Stimulated activated CD4-positive, alpha-beta T cell treated with anti-CD3 and anti-CD28 coated beads, Interleukin-1b, Interleukin-23, amount 100 ng/mL, for 1 hour (primary cell): ENCODE data around the gene CKAP2L.

Experiments
- DNase-seq, 2 donors: peaks; one replicate each; pipeline ENCODE4 v3.0.0-alpha.2; 2020; ENCODE audit warnings: low read depth in 2 of 2

CKAP2L gene

GRCh38 chr2:112791693-112792230, 27.4 kb upstream of the CKAP2L start:
- no peak for DNase-seq

- DNase-seq, result no peak
These were observed 26.6 kb upstream of the CKAP2L start for GRCh38 chr2:112791019-112791418.

GRCh38 chr2:112790305-112790704, 25.9 kb upstream of the CKAP2L start:
- no peak for DNase-seq

GRCh38 chr2:112789186-112789585, 24.8 kb upstream of the CKAP2L start:
- no peak for DNase-seq

- DNase-seq, result no peak
These were observed 24.2 kb upstream of the CKAP2L start for GRCh38 chr2:112788653-112789052.

- DNase-seq, result no peak
These were observed 23.5 kb upstream of the CKAP2L start for GRCh38 chr2:112787729-112788393.

- no peak for DNase-seq
These were observed 22.9 kb upstream of the CKAP2L start for GRCh38 chr2:112787294-112787693.

- no peak for DNase-seq
These were observed 20.1 kb upstream of the CKAP2L start, which contains the start of gene IL1A for GRCh38 chr2:112784199-112785189. Gene IL1A, minus strand, starts transcription at chr2:112784493. Its CDS starts 723 bp downstream, at chr2:112783770.

GRCh38 chr2:112783187-112783714, 18.8 kb upstream of the CKAP2L start:
- no peak for DNase-seq

GRCh38 chr2:112782234-112782799, 17.9 kb upstream of the CKAP2L start:
- no peak for DNase-seq

- DNase-seq, result no peak
These were observed 15.2 kb upstream of the CKAP2L start for GRCh38 chr2:112779598-112779997.

- no peak for DNase-seq
These were observed 12.6 kb upstream of the CKAP2L start for GRCh38 chr2:112777036-112777435.

GRCh38 chr2:112776113-112776512, 11.7 kb upstream of the CKAP2L start:
- no peak for DNase-seq

- no peak for DNase-seq
These were observed 10.3 kb upstream of the CKAP2L start for GRCh38 chr2:112774536-112775285.

- no peak for DNase-seq
These were observed 9.1 kb upstream of the CKAP2L start for GRCh38 chr2:112773556-112773955.

GRCh38 chr2:112772911-112773475, 8.6 kb upstream of the CKAP2L start:
- no peak for DNase-seq

GRCh38 chr2:112772322-112772721, 7.9 kb upstream of the CKAP2L start:
- DNase-seq, result no peak

- no peak for DNase-seq
These were observed 4.0 kb upstream of the CKAP2L start for GRCh38 chr2:112768432-112768831.

GRCh38 chr2:112767693-112768330, 3.4 kb upstream of the CKAP2L start:
- no peak for DNase-seq

GRCh38 chr2:112765251-112765650, 842 bp upstream of the CKAP2L start:
- DNase-seq, result no peak
